ENCODE results near the gene PCP2.

PCP2 gene

DNA sequence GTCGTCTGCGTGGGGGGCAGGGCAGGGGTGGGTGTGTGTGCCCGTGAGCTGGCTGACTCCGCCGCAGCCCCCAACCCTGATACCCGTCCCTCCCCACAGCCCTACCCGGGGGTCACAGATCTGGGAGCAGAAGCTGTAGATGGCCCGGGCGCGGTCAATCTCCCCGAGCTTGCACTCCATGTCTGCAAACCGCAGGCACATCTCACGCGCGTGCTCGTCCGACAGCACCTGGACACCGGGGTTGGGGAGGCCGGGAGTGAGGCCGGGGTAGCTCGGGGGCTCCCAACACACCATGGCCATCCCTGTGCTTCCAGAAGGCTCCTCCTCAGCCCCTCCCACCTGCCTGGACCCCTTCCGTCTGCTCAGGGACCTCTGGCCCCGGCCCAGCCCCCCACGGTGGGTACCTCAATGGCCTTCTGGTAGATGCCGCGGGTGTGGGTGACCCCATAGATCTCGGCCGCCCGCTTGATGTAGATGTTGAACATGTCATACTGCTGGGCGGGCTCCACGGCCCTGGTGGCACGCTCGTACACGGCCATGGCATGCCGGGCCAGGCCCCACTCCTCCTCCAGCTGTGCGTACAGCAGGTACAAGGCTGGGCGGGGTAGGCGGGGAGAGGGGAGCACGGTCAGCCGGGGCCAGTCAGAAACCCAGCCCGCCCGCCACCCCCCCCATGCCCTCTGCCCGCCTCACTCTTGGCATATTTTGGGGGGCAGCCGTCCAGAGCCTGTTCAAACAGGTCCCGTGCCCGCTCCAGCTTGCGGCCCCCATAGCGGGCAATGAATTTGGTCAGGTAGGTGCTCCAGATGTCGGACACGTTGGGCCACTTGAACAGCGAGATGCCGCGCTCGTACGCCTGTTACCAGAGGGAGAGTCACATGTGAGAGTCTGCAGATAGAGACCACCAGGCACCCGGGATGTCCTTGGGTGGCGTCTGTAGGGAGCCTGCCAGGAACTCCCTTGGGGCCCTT is 12.8 kb downstream of the PCP2 start:
- TF ChIP-seq, protein P1, sequence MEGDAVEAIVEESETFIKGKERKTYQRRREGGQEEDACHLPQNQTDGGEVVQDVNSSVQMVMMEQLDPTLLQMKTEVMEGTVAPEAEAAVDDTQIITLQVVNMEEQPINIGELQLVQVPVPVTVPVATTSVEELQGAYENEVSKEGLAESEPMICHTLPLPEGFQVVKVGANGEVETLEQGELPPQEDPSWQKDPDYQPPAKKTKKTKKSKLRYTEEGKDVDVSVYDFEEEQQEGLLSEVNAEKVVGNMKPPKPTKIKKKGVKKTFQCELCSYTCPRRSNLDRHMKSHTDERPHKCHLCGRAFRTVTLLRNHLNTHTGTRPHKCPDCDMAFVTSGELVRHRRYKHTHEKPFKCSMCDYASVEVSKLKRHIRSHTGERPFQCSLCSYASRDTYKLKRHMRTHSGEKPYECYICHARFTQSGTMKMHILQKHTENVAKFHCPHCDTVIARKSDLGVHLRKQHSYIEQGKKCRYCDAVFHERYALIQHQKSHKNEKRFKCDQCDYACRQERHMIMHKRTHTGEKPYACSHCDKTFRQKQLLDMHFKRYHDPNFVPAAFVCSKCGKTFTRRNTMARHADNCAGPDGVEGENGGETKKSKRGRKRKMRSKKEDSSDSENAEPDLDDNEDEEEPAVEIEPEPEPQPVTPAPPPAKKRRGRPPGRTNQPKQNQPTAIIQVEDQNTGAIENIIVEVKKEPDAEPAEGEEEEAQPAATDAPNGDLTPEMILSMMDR (conservative IDR thresholded peaks at IDR 0.05) = no peak
- TF ChIP-seq ZFX (IDR thresholded peaks at IDR 0.05) = no peak
- peak overlapping the region; percentile 98 for H3K27ac ChIP-seq

DNA sequence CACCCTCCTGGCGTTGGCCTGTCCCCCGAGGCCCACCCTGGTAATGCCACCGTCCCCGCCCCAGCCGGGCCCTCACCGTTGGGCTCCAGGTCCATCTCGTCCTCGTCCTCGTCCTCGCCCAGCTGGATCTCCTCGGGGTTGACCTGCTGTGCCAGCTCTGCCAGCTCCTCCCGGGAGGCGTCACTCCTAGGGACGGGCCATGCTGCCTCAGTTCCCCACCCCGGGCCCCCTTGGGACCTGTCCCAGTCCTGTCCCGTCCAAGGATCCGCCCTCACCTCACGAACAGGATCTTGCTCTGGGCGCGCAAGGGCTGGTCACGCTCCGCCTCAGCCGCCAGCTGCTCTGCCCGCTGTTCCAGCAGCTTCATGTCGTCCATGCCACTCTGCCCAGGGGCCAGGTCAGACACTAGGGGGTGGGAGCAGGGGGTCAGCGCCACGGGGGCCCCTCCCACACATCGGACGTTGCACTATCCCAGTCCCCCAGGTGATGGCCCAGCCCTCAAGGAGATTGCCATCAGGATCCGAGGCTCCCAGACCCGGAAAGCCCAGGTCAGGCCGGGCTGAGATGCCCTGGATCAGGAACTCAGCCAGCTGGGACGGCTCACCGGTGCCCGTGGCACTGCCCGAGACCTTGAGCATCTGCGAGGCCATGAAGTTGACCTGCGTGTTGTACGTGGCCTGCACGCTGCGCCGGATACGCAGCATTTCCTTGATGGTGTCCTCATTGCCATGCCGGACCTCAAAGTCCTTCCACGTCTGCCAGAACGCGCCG is 13.7 kb downstream of the PCP2 start:
- TF ChIP-seq, protein P1 (conservative IDR thresholded peaks at IDR 0.05) = no peak
- TF ChIP-seq ZFX (IDR thresholded peaks at IDR 0.05) = no peak
- H3K27ac ChIP-seq = peak overlapping the region; percentile 98

DNA sequence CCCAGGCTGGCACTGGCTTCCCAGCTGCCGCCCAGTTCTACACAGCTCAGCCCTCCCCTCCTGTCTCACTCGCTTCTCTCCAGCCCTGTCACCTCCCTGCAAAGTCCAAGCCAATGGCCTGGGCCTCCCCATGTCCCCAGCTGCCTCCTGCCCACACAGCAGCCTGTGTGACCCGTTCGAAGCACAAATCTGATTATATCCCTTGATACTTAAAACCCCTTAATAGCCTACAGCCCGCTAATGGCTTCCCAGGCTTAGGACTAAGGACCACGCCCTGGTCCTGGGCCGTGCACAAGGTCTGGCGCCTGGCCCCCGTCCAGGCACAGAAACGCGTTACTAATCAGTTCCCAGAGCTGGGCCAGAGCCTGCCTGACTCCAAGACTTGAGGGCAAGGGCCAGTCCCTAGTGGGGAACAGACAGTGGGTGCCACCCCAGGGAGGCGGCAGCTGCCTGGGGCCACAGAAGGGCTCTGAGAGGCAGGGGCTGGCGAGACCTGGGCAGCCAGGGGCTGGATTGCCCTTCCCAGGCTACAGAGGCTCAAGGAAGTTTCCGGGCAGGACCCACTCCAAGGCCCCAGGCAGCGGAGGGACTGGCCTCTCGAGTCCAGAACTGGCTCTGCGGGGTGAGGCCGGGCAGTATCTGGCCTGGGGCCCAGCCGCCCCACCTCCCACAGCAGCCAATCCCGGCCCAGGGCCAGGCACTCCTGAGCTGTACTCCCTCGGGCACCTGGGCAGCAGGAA is 14.6 kb downstream of the PCP2 start:
- TF ChIP-seq, protein P1 (conservative IDR thresholded peaks at IDR 0.05) = no peak
- peak; percentile 26; the same call in 1 of the 2 replicates for TF ChIP-seq ZFX (IDR thresholded peaks at IDR 0.05)
- peak overlapping the region; percentile 98 for H3K27ac ChIP-seq

DNA sequence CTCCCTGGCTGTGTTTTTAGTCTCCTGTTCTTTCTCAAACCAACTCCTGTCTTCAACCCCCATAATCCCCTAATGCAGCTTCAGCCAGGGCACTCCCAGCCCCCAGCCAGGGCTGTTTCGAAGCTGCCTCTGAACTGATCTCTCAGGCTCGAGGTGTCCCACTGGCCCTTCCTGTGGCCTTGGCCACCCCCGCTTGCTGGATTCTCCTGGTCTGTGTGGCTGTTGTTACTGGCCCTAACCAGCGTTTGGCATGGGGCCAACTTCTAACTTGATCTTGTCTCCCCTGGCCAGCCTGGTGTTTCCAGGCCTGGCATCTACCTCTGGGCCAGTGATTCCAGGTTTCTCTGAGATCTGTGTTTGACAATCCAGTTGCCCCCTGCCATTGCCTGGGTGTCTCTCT is 15.2 kb downstream of the PCP2 start:
- no peak for TF ChIP-seq ZFX (IDR thresholded peaks at IDR 0.05)
- TF ChIP-seq, protein P1 (conservative IDR thresholded peaks at IDR 0.05) = no peak
- peak overlapping the region; percentile 98 for H3K27ac ChIP-seq

DNA sequence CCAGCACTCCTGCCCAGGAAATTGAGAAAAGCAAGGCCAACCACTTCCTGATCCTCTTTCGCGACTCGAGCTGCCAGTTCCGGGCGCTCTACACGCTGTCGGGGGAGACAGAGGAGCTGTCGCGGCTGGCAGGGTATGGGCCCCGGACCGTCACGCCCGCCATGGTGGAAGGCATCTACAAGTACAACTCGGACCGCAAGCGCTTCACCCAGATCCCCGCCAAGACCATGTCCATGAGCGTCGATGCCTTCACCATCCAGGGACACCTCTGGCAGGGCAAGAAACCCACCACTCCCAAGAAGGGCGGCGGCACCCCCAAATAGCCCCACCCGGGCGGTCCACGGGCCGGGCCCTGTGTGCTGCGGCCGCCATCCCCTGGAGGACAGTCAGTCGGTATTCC is 15.8 kb downstream of the PCP2 start:
- H3K27ac ChIP-seq = peak overlapping the region; percentile 98
- TF ChIP-seq, protein P1 (conservative IDR thresholded peaks at IDR 0.05) = no peak
- TF ChIP-seq ZFX (IDR thresholded peaks at IDR 0.05) = no peak

- peak overlapping the region; percentile 98 for H3K27ac ChIP-seq
- no peak for TF ChIP-seq ZFX (IDR thresholded peaks at IDR 0.05)
- TF ChIP-seq, protein P1 (conservative IDR thresholded peaks at IDR 0.05) = no peak
These were observed 16.3 kb downstream of the PCP2 start for GRCh38 chr19:7617172-7617571.
